GM19043 (cell line): ENCODE measurements around the gene SLC4A8.
"Not testable (repeated sequence)": the region's sequence is repeated elsewhere in the genome, so short reads cannot be mapped to it uniquely, and the experiment has no call there.

Experiments
- ATAC-seq: cut with Tn5 transposase; IDR thresholded peaks from one replicate; pipeline ENCODE4 v1.9.1; 2021; ENCODE audit warnings: low read depth; ENCODE audit not compliant: unreplicated experiment

The SLC4A8 gene

GRCh38 chr12:51421266-51421884 lies 3.3 kb upstream of the SLC4A8 start:
- no peak for ATAC-seq

GRCh38 chr12:51424094-51424661 lies 453 bp upstream of the SLC4A8 start:
- ATAC-seq = no peak

- ATAC-seq = no peak
Observed at GRCh38 chr12:51428256-51428655, 3.6 kb downstream of the SLC4A8 start.

GRCh38 chr12:51429700-51430099 lies 5.1 kb downstream of the SLC4A8 start:
- ATAC-seq = no peak

GRCh38 chr12:51430196-51430895 lies 5.7 kb downstream of the SLC4A8 start:
- no peak for ATAC-seq

- no peak for ATAC-seq
Observed at GRCh38 chr12:51432921-51433320, 8.3 kb downstream of the SLC4A8 start.

GRCh38 chr12:51434305-51434704 lies 9.7 kb downstream of the SLC4A8 start:
- ATAC-seq = no peak

GRCh38 chr12:51437431-51437830 lies 12.8 kb downstream of the SLC4A8 start:
- ATAC-seq = no peak

GRCh38 chr12:51439330-51439729 lies 14.7 kb downstream of the SLC4A8 start:
- ATAC-seq = no peak

- no peak for ATAC-seq
Observed at GRCh38 chr12:51441583-51441982, 17.0 kb downstream of the SLC4A8 start.

- no peak for ATAC-seq
Observed at GRCh38 chr12:51442324-51442723, 17.7 kb downstream of the SLC4A8 start.

GRCh38 chr12:51443573-51443972 lies 18.9 kb downstream of the SLC4A8 start:
- ATAC-seq = no peak

GRCh38 chr12:51448618-51449256 lies 24.1 kb downstream of the SLC4A8 start:
- ATAC-seq = no peak

GRCh38 chr12:51449580-51450246 lies 25.1 kb downstream of the SLC4A8 start:
- ATAC-seq = no peak

GRCh38 chr12:51450333-51450732 lies 25.7 kb downstream of the SLC4A8 start:
- ATAC-seq = no peak

- ATAC-seq = no peak
Observed at GRCh38 chr12:51450806-51451205, 26.2 kb downstream of the SLC4A8 start.

GRCh38 chr12:51454016-51454415 lies 29.4 kb downstream of the SLC4A8 start:
- not testable (repeated sequence) for ATAC-seq

- ATAC-seq = not testable (repeated sequence)
Observed at GRCh38 chr12:51455050-51455449, 30.4 kb downstream of the SLC4A8 start.

- ATAC-seq = no peak
Observed at GRCh38 chr12:51458635-51459034, 34.0 kb downstream of the SLC4A8 start.

- ATAC-seq = no peak
Observed at GRCh38 chr12:51460519-51460918, 35.9 kb downstream of the SLC4A8 start.

- no peak for ATAC-seq
Observed at GRCh38 chr12:51465491-51465890, 40.9 kb downstream of the SLC4A8 start.
